Measurements from ENCODE around the gene SCT.
"Not testable (repeated sequence)": the region's sequence is repeated elsewhere in the genome, so short reads cannot be mapped to it uniquely, and the experiment has no call there.

The SCT gene

GRCh38 chr11:655036-655726, 28.2 kb upstream of the SCT start:
- H3K36me3 ChIP-seq (ENCODE audit: insufficient read depth, low read length) = peaks cover 21% of the 10 kb centered on the region; the same call in 1 of the 2 replicates
- H3K4me3 ChIP-seq (ENCODE audit: low read depth, low read length, poor library complexity, severe bottlenecking) = no peak overlapping the region
- H2AFZ ChIP-seq (ENCODE audit: low read length) = no peak overlapping the region
- no peaks in the 10 kb centered on the region for H3K27me3 ChIP-seq (ENCODE audit: insufficient read depth, low read length)
- TF ChIP-seq CTCF (IDR thresholded peaks at IDR 0.05; ENCODE audit: low read length) (no peak), EZH2 (IDR thresholded peaks at IDR 0.05; ENCODE audit: borderline replicate concordance, low read length) (no peak)
- H3K9me2 ChIP-seq (ENCODE audit: low read depth, low read length) = no peaks in the 10 kb centered on the region
- peaks cover 7% of the 10 kb centered on the region for H3K4me1 ChIP-seq (ENCODE audit: insufficient read depth, low read length, severe bottlenecking)
- H3F3A ChIP-seq (ENCODE audit: insufficient read depth, low read length) = no peaks in the 10 kb centered on the region
- H3K27ac ChIP-seq (ENCODE audit: low read depth, low read length, poor library complexity, severe bottlenecking) = no peak overlapping the region
- no peaks in the 10 kb centered on the region for H3K79me2 ChIP-seq (ENCODE audit: insufficient read depth, low read length)
- H3K9ac ChIP-seq (ENCODE audit: low read length) = no peak overlapping the region
- H3K9me3 ChIP-seq (ENCODE audit: low read length) = no peaks in the 10 kb centered on the region
- H4K20me1 ChIP-seq (ENCODE audit: insufficient read depth, low read length) = no peaks in the 10 kb centered on the region
- H3K4me2 ChIP-seq (ENCODE audit: low read length) = no peak overlapping the region

GRCh38 chr11:654444-654843, 27.5 kb upstream of the SCT start:
- H3K79me2 ChIP-seq (ENCODE audit: insufficient read depth, low read length); H3K9me3 ChIP-seq (ENCODE audit: low read length); H3K9ac ChIP-seq (ENCODE audit: low read length); H3F3A ChIP-seq (ENCODE audit: insufficient read depth, low read length); H2AFZ ChIP-seq (ENCODE audit: low read length); H3K9me2 ChIP-seq (ENCODE audit: low read depth, low read length); H3K27ac ChIP-seq (ENCODE audit: low read depth, low read length, poor library complexity, severe bottlenecking); H3K4me2 ChIP-seq (ENCODE audit: low read length); H3K4me1 ChIP-seq (ENCODE audit: insufficient read depth, low read length, severe bottlenecking); H3K27me3 ChIP-seq (ENCODE audit: insufficient read depth, low read length); H4K20me1 ChIP-seq (ENCODE audit: insufficient read depth, low read length); H3K4me3 ChIP-seq (ENCODE audit: low read depth, low read length, poor library complexity, severe bottlenecking): not testable (repeated sequence)
- peaks cover 24% of the 10 kb centered on the region for H3K36me3 ChIP-seq (ENCODE audit: insufficient read depth, low read length)

- no peak overlapping the region for H3K4me2 ChIP-seq (ENCODE audit: low read length)
- TF ChIP-seq EZH2 (IDR thresholded peaks at IDR 0.05; ENCODE audit: borderline replicate concordance, low read length) (no peak), CTCF (IDR thresholded peaks at IDR 0.05; ENCODE audit: low read length) (no peak)
- no peak overlapping the region for H3K9ac ChIP-seq (ENCODE audit: low read length)
- no peaks in the 10 kb centered on the region for H3F3A ChIP-seq (ENCODE audit: insufficient read depth, low read length)
- H3K4me1 ChIP-seq (ENCODE audit: insufficient read depth, low read length, severe bottlenecking) = no peaks in the 10 kb centered on the region
- H3K4me3 ChIP-seq (ENCODE audit: low read depth, low read length, poor library complexity, severe bottlenecking) = no peak overlapping the region
- H4K20me1 ChIP-seq (ENCODE audit: insufficient read depth, low read length) = no peaks in the 10 kb centered on the region
- no peaks in the 10 kb centered on the region for H3K27me3 ChIP-seq (ENCODE audit: insufficient read depth, low read length)
- no peaks in the 10 kb centered on the region for H3K9me2 ChIP-seq (ENCODE audit: low read depth, low read length)
- H3K27ac ChIP-seq (ENCODE audit: low read depth, low read length, poor library complexity, severe bottlenecking) = no peak overlapping the region
- H2AFZ ChIP-seq (ENCODE audit: low read length) = no peak overlapping the region
- no peaks in the 10 kb centered on the region for H3K79me2 ChIP-seq (ENCODE audit: insufficient read depth, low read length)
- H3K9me3 ChIP-seq (ENCODE audit: low read length) = no peaks in the 10 kb centered on the region
- peaks cover 23% of the 10 kb centered on the region for H3K36me3 ChIP-seq (ENCODE audit: insufficient read depth, low read length)
These were observed 26.9 kb upstream of the SCT start for GRCh38 chr11:653837-654236.

- H3K27ac ChIP-seq (ENCODE audit: low read depth, low read length, poor library complexity, severe bottlenecking); H3K9me2 ChIP-seq (ENCODE audit: low read depth, low read length); H3K4me2 ChIP-seq (ENCODE audit: low read length); H3K9me3 ChIP-seq (ENCODE audit: low read length); H3F3A ChIP-seq (ENCODE audit: insufficient read depth, low read length); H3K9ac ChIP-seq (ENCODE audit: low read length); H3K79me2 ChIP-seq (ENCODE audit: insufficient read depth, low read length); H4K20me1 ChIP-seq (ENCODE audit: insufficient read depth, low read length); H3K27me3 ChIP-seq (ENCODE audit: insufficient read depth, low read length); H3K4me1 ChIP-seq (ENCODE audit: insufficient read depth, low read length, severe bottlenecking); H3K4me3 ChIP-seq (ENCODE audit: low read depth, low read length, poor library complexity, severe bottlenecking); H2AFZ ChIP-seq (ENCODE audit: low read length): not testable (repeated sequence)
- peaks cover 19% of the 10 kb centered on the region for H3K36me3 ChIP-seq (ENCODE audit: insufficient read depth, low read length)
These were observed 26.2 kb upstream of the SCT start for GRCh38 chr11:653136-653535.

All from OCI-LY1 (cell line).